Lower leg skin (tissue), 3 donors: ENCODE measurements around the gene NDUFAF8.

ENCODE experiments used
- POLR2A ChIP-seq, 2 donors: fragments of 450-650 bp; IDR thresholded peaks; one replicate each; pipeline ENCODE4 v1.6.1; 2016 to 2017; ENCODE audit warnings: antibody characterized with exemption in 2 of 2, mild to moderate bottlenecking in 1 of 2, moderate library complexity in 1 of 2
- TF ChIP-seq, protein P1 (sequence below), 3 donors: fragments of 450-650 bp; IDR thresholded peaks; one replicate each; pipeline ENCODE4 v1.5.1; 2016; ENCODE audit warnings: antibody characterized with exemption in 3 of 3, mild to moderate bottlenecking in 3 of 3, moderate library complexity in 2 of 3

- TF ChIP-seq, protein P1, sequence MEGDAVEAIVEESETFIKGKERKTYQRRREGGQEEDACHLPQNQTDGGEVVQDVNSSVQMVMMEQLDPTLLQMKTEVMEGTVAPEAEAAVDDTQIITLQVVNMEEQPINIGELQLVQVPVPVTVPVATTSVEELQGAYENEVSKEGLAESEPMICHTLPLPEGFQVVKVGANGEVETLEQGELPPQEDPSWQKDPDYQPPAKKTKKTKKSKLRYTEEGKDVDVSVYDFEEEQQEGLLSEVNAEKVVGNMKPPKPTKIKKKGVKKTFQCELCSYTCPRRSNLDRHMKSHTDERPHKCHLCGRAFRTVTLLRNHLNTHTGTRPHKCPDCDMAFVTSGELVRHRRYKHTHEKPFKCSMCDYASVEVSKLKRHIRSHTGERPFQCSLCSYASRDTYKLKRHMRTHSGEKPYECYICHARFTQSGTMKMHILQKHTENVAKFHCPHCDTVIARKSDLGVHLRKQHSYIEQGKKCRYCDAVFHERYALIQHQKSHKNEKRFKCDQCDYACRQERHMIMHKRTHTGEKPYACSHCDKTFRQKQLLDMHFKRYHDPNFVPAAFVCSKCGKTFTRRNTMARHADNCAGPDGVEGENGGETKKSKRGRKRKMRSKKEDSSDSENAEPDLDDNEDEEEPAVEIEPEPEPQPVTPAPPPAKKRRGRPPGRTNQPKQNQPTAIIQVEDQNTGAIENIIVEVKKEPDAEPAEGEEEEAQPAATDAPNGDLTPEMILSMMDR (IDR thresholded peaks at IDR 0.05), result no peak
- TF ChIP-seq POLR2A (IDR thresholded peaks at IDR 0.05), result no peak
Measured at GRCh38 chr17:81274471-81274855, 35.3 kb downstream of the NDUFAF8 start.
